Keratinocyte (primary cell): ENCODE results near the gene IL19. TPM values are rescaled to one million over a fixed set of nuclear protein-coding genes. Genes with fewer than 3 reads are reported as not detected.

Experiments used
- DNase-seq: peaks from one replicate; pipeline ENCODE4 v3.0.0-alpha.2; 2011; ENCODE audit warnings: low read depth, missing footprints, low spot score
- FAIRE-seq: peaks from 2 replicates; lab custom pipeline; 2011; peaks lifted over from hg19 to GRCh38; lab: Jason Lieb, UNC
- H2AFZ ChIP-seq: 2 replicates; pipeline ENCODE4 v1.6.0; 2012; ENCODE audit warnings: low read length, control low read depth, inconsistent platforms; ENCODE audit not compliant: control insufficient read depth
- H3K27ac ChIP-seq: 2 replicates; pipeline ENCODE4 v1.5.1; 2011; ENCODE audit warnings: low read length; ENCODE audit not compliant: control insufficient read depth, insufficient read depth
- H3K27me3 ChIP-seq: 3 replicates; pipeline ENCODE4 v1.6.0; 2011; ENCODE audit warnings: low read length; ENCODE audit not compliant: control insufficient read depth, insufficient read depth; ENCODE audit errors: extremely low read depth
- H3K36me3 ChIP-seq, 2 experiments: 2 replicates in 1 of 2; 3 replicates in 1 of 2; pipeline ENCODE4 v1.5.1; 2011; ENCODE audit warnings: low read length in 2 of 2, mild to moderate bottlenecking in 1 of 2; ENCODE audit not compliant: control insufficient read depth in 2 of 2, insufficient read depth in 2 of 2; ENCODE audit errors: extremely low read depth in 1 of 2
- H3K4me1 ChIP-seq: 3 replicates; pipeline ENCODE4 v1.5.1; 2011; ENCODE audit warnings: low read length; ENCODE audit not compliant: control insufficient read depth, insufficient read depth; ENCODE audit errors: extremely low read depth
- H3K4me2 ChIP-seq: 3 replicates; pipeline ENCODE4 v1.6.0; 2011; ENCODE audit warnings: low read depth, low read length; ENCODE audit not compliant: control insufficient read depth, insufficient read depth; ENCODE audit errors: extremely low read depth
- H3K4me3 ChIP-seq, 3 experiments: fragments of 200-600 bp in 1 of 3; sonication (generic) in 1 of 3; 2 replicates in 2 of 3; 3 replicates in 1 of 3; pipeline ENCODE4 v1.5.1; 2011 to 2016; ENCODE audit warnings: low read length in 3 of 3, mild to moderate bottlenecking in 3 of 3, control low read depth in 2 of 3, inconsistent platforms in 1 of 3, low read depth in 1 of 3, mixed read lengths in 1 of 3, mixed run types in 1 of 3, moderate library complexity in 1 of 3; ENCODE audit not compliant: control insufficient read depth in 2 of 3, insufficient read depth in 2 of 3; ENCODE audit errors: extremely low read depth in 1 of 3
- H3K79me2 ChIP-seq: 2 replicates; pipeline ENCODE4 v1.6.0; 2012; ENCODE audit warnings: low read length; ENCODE audit not compliant: control insufficient read depth, insufficient read depth
- H3K9ac ChIP-seq: 3 replicates; pipeline ENCODE4 v1.6.0; 2011; ENCODE audit warnings: low read length; ENCODE audit not compliant: control insufficient read depth, insufficient read depth; ENCODE audit errors: extremely low read depth
- H3K9me1 ChIP-seq: 3 replicates; pipeline ENCODE4 v1.6.0; 2011; ENCODE audit warnings: low read length; ENCODE audit not compliant: control insufficient read depth, insufficient read depth; ENCODE audit errors: extremely low read depth
- H3K9me3 ChIP-seq: 2 replicates; pipeline ENCODE4 v1.5.1; 2012; ENCODE audit warnings: low read depth, low read length; ENCODE audit not compliant: control insufficient read depth
- H4K20me1 ChIP-seq: 3 replicates; pipeline ENCODE4 v1.6.0; 2011; ENCODE audit warnings: low read length; ENCODE audit not compliant: control insufficient read depth, insufficient read depth; ENCODE audit errors: extremely low read depth
- CTCF ChIP-seq, 3 experiments: IDR thresholded peaks in 1 of 3; conservative IDR thresholded peaks in 1 of 3; optimal IDR thresholded peaks in 1 of 3; 2 replicates in 2 of 3; 3 replicates in 1 of 3; pipeline versions ENCODE3 to v1.5.1; 2011; ENCODE audit warnings: low read length in 3 of 3, mild to moderate bottlenecking in 3 of 3, moderate library complexity in 2 of 3, control low read depth in 1 of 3, inconsistent platforms in 1 of 3; ENCODE audit not compliant: insufficient read depth in 2 of 3; ENCODE audit errors: extremely low read depth in 1 of 3
- EZH2 ChIP-seq: IDR thresholded peaks from one replicate; pipeline ENCODE4 v1.6.1; 2012; ENCODE audit warnings: inconsistent platforms, mild to moderate bottlenecking, low read length, moderate library complexity
- dilution Hi-C: fragments of 300-500 bp; cut with MboI; formaldehyde crosslinking; loops from one replicate; pipeline ENCODE4 v1.7.0; 2020; ENCODE audit warnings: low sequenced_read_pairs; ENCODE audit not compliant: extremely low pct_ligation_motif_present
- polyA plus RNA-seq, 5 experiments: library from polyadenylated mRNA; depleted of rRNA in 3 of 5; stranded (reverse) in 3 of 5; stranded (forward) in 1 of 5; unstranded in 1 of 5; fragments of >200 nt; gene quantifications; 1 replicate in 1 of 5; 2 replicates in 3 of 5; 3 replicates in 1 of 5; pipeline versions ENCODE4 v1.2.1 to v1.2.3, GENCODE V29; 2011 to 2012; ENCODE audit warnings: missing spikeins in 2 of 5, low read depth in 1 of 5, low replicate concordance in 1 of 5

IL19 gene
- polyA plus RNA-seq, 1 donor (not counting 4 experiments of a cell fraction or from before 2014, with no cell fraction given), result not detected

- dilution Hi-C loops, result no loop called here
Measured at GRCh38 chr1:206785182-206785765, 14.7 kb downstream of the IL19 start.

GRCh38 chr1:206786212-206786886 is 15.8 kb downstream of the IL19 start:
- H3K4me3 ChIP-seq, result no peak overlapping the region
- H3K9me3 ChIP-seq, result no peaks in the 10 kb centered on the region
- H3K36me3 ChIP-seq, result no peaks in the 10 kb centered on the region
- no peaks in the 10 kb centered on the region for H3K4me1 ChIP-seq
- no peak for FAIRE-seq
- H3K9ac ChIP-seq, result no peak overlapping the region
- no peaks in the 10 kb centered on the region for H4K20me1 ChIP-seq
- no peak overlapping the region for H3K27ac ChIP-seq
- TF ChIP-seq EZH2, result no peak
- TF ChIP-seq CTCF (optimal IDR thresholded peaks at IDR 0.05 in 1 of 3, IDR thresholded peaks at IDR 0.05 in 1 of 3, conservative IDR thresholded peaks at IDR 0.05 in 1 of 3; ENCODE audit: extremely low read depth in 1 of 3, insufficient read depth in 2 of 3, low read length in 3 of 3), result no peak
- no peak overlapping the region for H3K4me2 ChIP-seq
- no peaks in the 10 kb centered on the region for H3K27me3 ChIP-seq
- H3K9me1 ChIP-seq, result no peaks in the 10 kb centered on the region
- DNase-seq, result no peak
- no peaks in the 10 kb centered on the region for H3K79me2 ChIP-seq
- dilution Hi-C loops, result no loop called here
- no peak overlapping the region for H2AFZ ChIP-seq

More at GRCh38 chr1:206785182-206785765, 14.7 kb downstream of the IL19 start:
- Histone ChIP-seq H2AFZ (no peak overlapping the region), H3K9me3 (no peaks in the 10 kb centered on the region), H3K79me2 (no peaks in the 10 kb centered on the region), H3K4me1 (no peaks in the 10 kb centered on the region), H3K4me3 (no peak overlapping the region), H3K9me1 (no peaks in the 10 kb centered on the region), H3K27me3 (no peaks in the 10 kb centered on the region), H3K36me3 (no peaks in the 10 kb centered on the region), H3K9ac (no peak overlapping the region), H3K27ac (no peak overlapping the region), H3K4me2 (no peak overlapping the region), H4K20me1 (no peaks in the 10 kb centered on the region)
- FAIRE-seq (no peak), DNase-seq (no peak)
- no peak for TF ChIP-seq CTCF (optimal IDR thresholded peaks at IDR 0.05 in 1 of 3, IDR thresholded peaks at IDR 0.05 in 1 of 3, conservative IDR thresholded peaks at IDR 0.05 in 1 of 3; ENCODE audit: extremely low read depth in 1 of 3, insufficient read depth in 2 of 3, low read length in 3 of 3)
- TF ChIP-seq EZH2, result no peak
